GM23248 (cell line): ENCODE measurements around the gene FOXR1. TPM values are rescaled to one million over a fixed set of nuclear protein-coding genes. Genes with fewer than 3 reads are reported as not detected.

Experiments used
- DNase-seq: peaks from one replicate; pipeline ENCODE4 v3.0.0-alpha.2; 2015
- H2AFZ ChIP-seq: fragments of 200-600 bp; sonication (generic); 2 replicates; pipeline ENCODE4 v1.6.1; 2016; ENCODE audit warnings: antibody characterized with exemption
- H3F3A ChIP-seq: fragments of 200-600 bp; sonication (generic); 2 replicates; pipeline ENCODE4 v1.6.1; 2016; ENCODE audit warnings: mild to moderate bottlenecking, antibody characterized with exemption, mixed run types; ENCODE audit not compliant: insufficient read depth
- H3K27ac ChIP-seq: fragments of 200-600 bp; sonication (generic); 2 replicates; pipeline ENCODE4 v1.5.1; 2016; ENCODE audit warnings: mild to moderate bottlenecking
- H3K27me3 ChIP-seq: fragments of 200-600 bp; sonication (generic); replicated peaks from 2 replicates; pipeline ENCODE4 v1.6.1; 2016; ENCODE audit warnings: mild to moderate bottlenecking; ENCODE audit not compliant: insufficient read depth
- H3K36me3 ChIP-seq: fragments of 200-600 bp; sonication (generic); 2 replicates; pipeline ENCODE4 v1.6.1; 2016; ENCODE audit warnings: low read depth, mild to moderate bottlenecking
- H3K4me1 ChIP-seq: fragments of 200-600 bp; sonication (generic); 2 replicates; pipeline ENCODE4 v1.6.1; 2016; ENCODE audit warnings: mild to moderate bottlenecking; ENCODE audit not compliant: insufficient read depth
- H3K4me2 ChIP-seq: fragments of 200-600 bp; sonication (generic); one replicate; pipeline ENCODE4 v1.6.1; 2016; ENCODE audit warnings: mild to moderate bottlenecking; ENCODE audit not compliant: unreplicated experiment
- H3K4me3 ChIP-seq: fragments of 200-600 bp; sonication (generic); 2 replicates; pipeline ENCODE4 v1.5.1; 2016; ENCODE audit warnings: mild to moderate bottlenecking
- H3K79me2 ChIP-seq: fragments of 200-600 bp; sonication (generic); 2 replicates; pipeline ENCODE4 v1.6.1; 2016; ENCODE audit warnings: mild to moderate bottlenecking; ENCODE audit not compliant: insufficient read depth
- H3K9ac ChIP-seq: fragments of 200-600 bp; sonication (generic); 2 replicates; pipeline ENCODE4 v1.6.1; 2016; ENCODE audit warnings: mild to moderate bottlenecking
- H3K9me2 ChIP-seq: fragments of 200-600 bp; sonication (generic); 2 replicates; pipeline ENCODE4 v1.6.1; 2016; ENCODE audit warnings: mixed run types, mild to moderate bottlenecking, moderate library complexity; ENCODE audit not compliant: insufficient read depth
- H3K9me3 ChIP-seq: fragments of 200-600 bp; sonication (generic); one replicate; pipeline ENCODE4 v1.6.1; 2017; ENCODE audit warnings: low read depth
- H4K20me1 ChIP-seq: fragments of 200-600 bp; sonication (generic); 2 replicates; pipeline ENCODE4 v1.6.0; 2016; ENCODE audit not compliant: insufficient read depth
- EZH2 ChIP-seq: fragments of 200-600 bp; sonication (generic); IDR thresholded peaks from 2 replicates; pipeline ENCODE4 v1.6.1; 2018; ENCODE audit warnings: antibody characterized with exemption, mild to moderate bottlenecking; ENCODE audit not compliant: insufficient read depth, poor library complexity, severe bottlenecking
- EZH2phosphoT487 ChIP-seq: fragments of 200-600 bp; sonication (generic); IDR thresholded peaks from 2 replicates; pipeline ENCODE4 v1.6.1; 2018; ENCODE audit warnings: antibody characterized with exemption, moderate library complexity, mild to moderate bottlenecking, low read depth; ENCODE audit not compliant: insufficient read depth
- WGBS, 2 experiments: methylation state at CpG; one replicate each; pipeline ENCODE4 v1.1.6; 2015 to 2017; ENCODE audit warnings: low lambda C conversion rate in 2 of 2, low coverage in 1 of 2; ENCODE audit errors: missing lambda C conversion rate in 2 of 2; 5-methylcytosine and 5-hydroxymethylcytosine counted together
- in situ Hi-C: fragments of 300-500 bp; cut with MboI; formaldehyde crosslinking; loops from 2 replicates; pipeline ENCODE4 v1.15.0; 2020
- polyA plus RNA-seq: library from polyadenylated mRNA; unstranded; fragments of >200 nt; fragmentation: Nextera tagmentation; extraction: Ambion mirVana; gene quantifications from 2 replicates; pipeline ENCODE4 v1.2.1, GENCODE V29; 2016
- total RNA-seq: library from RNA; depleted of rRNA; stranded (reverse); fragments of >200 nt; shearing (Covaris generic); gene quantifications from 2 replicates; pipeline ENCODE4 v1.2.3, GENCODE V29; 2014

Gene FOXR1
- total and polyA plus RNA-seq, 2 experiments from 2014 or later, result not detected

GRCh38 chr11:118939404-118939915, 32.1 kb upstream of the FOXR1 start:
- H3K9ac ChIP-seq, result no peak overlapping the region
- H3K4me2 ChIP-seq, result no peak overlapping the region
- no peaks in the 10 kb centered on the region for H4K20me1 ChIP-seq
- no peak overlapping the region for H3K27ac ChIP-seq
- no peaks in the 10 kb centered on the region for H3K27me3 ChIP-seq
- no peaks in the 10 kb centered on the region for H3K9me2 ChIP-seq
- no peaks in the 10 kb centered on the region for H3K79me2 ChIP-seq
- H3K4me3 ChIP-seq, result no peak overlapping the region
- no peaks in the 10 kb centered on the region for H3K36me3 ChIP-seq
- WGBS, 2 experiments, result 47 to 58% methylated on average over 8 of the region's 8 CpGs
- no peaks in the 10 kb centered on the region for H3K9me3 ChIP-seq
- H3K4me1 ChIP-seq, result peaks cover 14% of the 10 kb centered on the region
- TF ChIP-seq EZH2, result no peak
- no peak for TF ChIP-seq EZH2phosphoT487
- DNase-seq, result no peak
- peaks cover 13% of the 10 kb centered on the region for H3F3A ChIP-seq
- in situ Hi-C loops, result no loop called here
- H2AFZ ChIP-seq, result no peak overlapping the region

GRCh38 chr11:118939953-118940598, 31.5 kb upstream of the FOXR1 start:
- Histone ChIP-seq H3K79me2 (no peaks in the 10 kb centered on the region), H4K20me1 (no peaks in the 10 kb centered on the region), H3K4me1 (peaks cover 14% of the 10 kb centered on the region), H3K36me3 (no peaks in the 10 kb centered on the region), H3K9me2 (no peaks in the 10 kb centered on the region), H3F3A (peaks cover 13% of the 10 kb centered on the region), H2AFZ (0 out of 2 replicates have a peak overlapping the region, but pooled peaks have one; percentile 24), H3K4me2 (no peak overlapping the region), H3K27ac (no peak overlapping the region), H3K27me3 (no peaks in the 10 kb centered on the region), H3K9ac (no peak overlapping the region), H3K4me3 (no peak overlapping the region), H3K9me3 (no peaks in the 10 kb centered on the region)
- 42 to 53% methylated on average over 11 to 13 of the region's 13 CpGs for WGBS, 2 experiments
- in situ Hi-C loops, result loop anchor here (10.0 kb wide), 1 partner anchor 245 kb away; no protein-coding TSS in a partner anchor
- TF ChIP-seq EZH2 (no peak), EZH2phosphoT487 (no peak)
- peak; percentile 16 for DNase-seq

GRCh38 chr11:118947091-118947490, 24.5 kb upstream of the FOXR1 start:
- no peak overlapping the region for H3K4me2 ChIP-seq
- H3K4me1 ChIP-seq, result no peaks in the 10 kb centered on the region
- 17 to 31% methylated on average over 2 of the region's 2 CpGs for WGBS, 2 experiments
- no peaks in the 10 kb centered on the region for H3K9me3 ChIP-seq
- no peaks in the 10 kb centered on the region for H3F3A ChIP-seq
- in situ Hi-C loops, result loop anchor here (10.0 kb wide), 1 partner anchor 252 kb away; no protein-coding TSS in a partner anchor
- no peaks in the 10 kb centered on the region for H4K20me1 ChIP-seq
- no peaks in the 10 kb centered on the region for H3K36me3 ChIP-seq
- TF ChIP-seq EZH2, result no peak
- no peak for TF ChIP-seq EZH2phosphoT487
- H2AFZ ChIP-seq, result no peak overlapping the region
- H3K27ac ChIP-seq, result no peak overlapping the region
- H3K9ac ChIP-seq, result no peak overlapping the region
- no peaks in the 10 kb centered on the region for H3K79me2 ChIP-seq
- no peak for DNase-seq
- H3K27me3 ChIP-seq, result peaks cover 6% of the 10 kb centered on the region
- H3K4me3 ChIP-seq, result no peak overlapping the region
- no peaks in the 10 kb centered on the region for H3K9me2 ChIP-seq

DNA sequence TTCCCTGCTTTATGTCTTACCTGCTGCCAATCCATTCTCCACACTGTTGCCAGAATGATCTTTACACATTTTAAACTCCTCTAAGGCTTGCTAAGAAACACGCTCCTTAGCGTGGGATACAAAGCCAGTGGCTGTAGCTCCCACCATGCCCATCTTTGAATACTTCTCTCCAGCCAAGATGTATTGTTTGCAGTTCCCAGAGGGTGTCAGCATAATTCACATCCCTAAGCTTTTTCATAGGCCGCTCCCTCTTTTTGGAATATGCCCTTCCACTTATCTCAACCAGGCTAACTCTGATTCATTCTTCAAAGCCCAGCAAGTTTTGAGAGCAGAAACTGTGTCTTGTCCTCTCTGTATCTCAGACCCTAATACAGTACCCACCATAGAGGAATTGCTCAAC, 23.6 kb upstream of the FOXR1 start:
- no peaks in the 10 kb centered on the region for H4K20me1 ChIP-seq
- H3K27me3 ChIP-seq, result peaks cover 6% of the 10 kb centered on the region
- H3K79me2 ChIP-seq, result no peaks in the 10 kb centered on the region
- in situ Hi-C loops, result loop anchor here (10.0 kb wide), 1 partner anchor 253 kb away; no protein-coding TSS in a partner anchor
- no peaks in the 10 kb centered on the region for H3K9me2 ChIP-seq
- no peaks in the 10 kb centered on the region for H3K4me1 ChIP-seq
- no peak overlapping the region for H3K4me3 ChIP-seq
- no peak for DNase-seq
- H3F3A ChIP-seq, result no peaks in the 10 kb centered on the region
- H3K4me2 ChIP-seq, result no peak overlapping the region
- no peak overlapping the region for H3K27ac ChIP-seq
- TF ChIP-seq EZH2 (no peak), EZH2phosphoT487 (no peak)
- no peak overlapping the region for H3K9ac ChIP-seq
- no peaks in the 10 kb centered on the region for H3K36me3 ChIP-seq
- no peaks in the 10 kb centered on the region for H3K9me3 ChIP-seq
- WGBS, 2 experiments, result 31 to 40% methylated on average over 3 of the region's 3 CpGs
- H2AFZ ChIP-seq, result no peak overlapping the region
